ENCODE data around the gene THPO.
A peak's percentile ranks its signal among the peaks of the same experiment; 100 is the strongest.

THPO gene

GRCh38 chr3:184384856-184385422 lies 6.9 kb upstream of the THPO start:
- DNase-seq (ENCODE audit: low read depth in 2 of 2, low spot score in 1 of 2), result no peak

- no peak for DNase-seq (ENCODE audit: low read depth in 2 of 2, low spot score in 1 of 2)
Measured at GRCh38 chr3:184384342-184384741, 6.3 kb upstream of the THPO start.

- DNase-seq (ENCODE audit: low read depth in 2 of 2, low spot score in 1 of 2), result no peak
Measured at GRCh38 chr3:184383033-184383740, 5.2 kb upstream of the THPO start.

- no peak for DNase-seq (ENCODE audit: low read depth in 2 of 2, low spot score in 1 of 2)
Measured at GRCh38 chr3:184382326-184383032, 4.5 kb upstream of the THPO start.

- DNase-seq (ENCODE audit: low read depth in 2 of 2, low spot score in 1 of 2), result no peak
Measured at GRCh38 chr3:184381261-184382224, 3.5 kb upstream of the THPO start.

- DNase-seq (ENCODE audit: low read depth in 2 of 2, low spot score in 1 of 2), result no peak
Measured at GRCh38 chr3:184380627-184381260, 2.7 kb upstream of the THPO start.

GRCh38 chr3:184380185-184380626 lies 2.2 kb upstream of the THPO start:
- no peak for DNase-seq (ENCODE audit: low read depth in 2 of 2, low spot score in 1 of 2)

GRCh38 chr3:184379358-184380184 lies 1.6 kb upstream of the THPO start, which contains the start of gene CHRD:
Gene CHRD (plus strand): TSS chr3:184380054. CDS start chr3:184380319, 265 bp downstream.
- DNase-seq (ENCODE audit: low read depth in 2 of 2, low spot score in 1 of 2), result no peak

- DNase-seq (ENCODE audit: low read depth in 2 of 2, low spot score in 1 of 2), result no peak
Measured at GRCh38 chr3:184378651-184379357, 797 bp upstream of the THPO start.

GRCh38 chr3:184377374-184377773 lies 633 bp downstream of the THPO start:
- no peak for DNase-seq (ENCODE audit: low read depth in 2 of 2, low spot score in 1 of 2)

GRCh38 chr3:184375747-184376461 lies 2.1 kb downstream of the THPO start:
- no peak for DNase-seq (ENCODE audit: low read depth in 2 of 2, low spot score in 1 of 2)

GRCh38 chr3:184373422-184373821 lies 4.6 kb downstream of the THPO start:
- DNase-seq (ENCODE audit: low read depth in 2 of 2, low spot score in 1 of 2), result no peak

GRCh38 chr3:184372911-184373310 lies 5.1 kb downstream of the THPO start:
- DNase-seq (ENCODE audit: low read depth in 2 of 2, low spot score in 1 of 2), result no peak

GRCh38 chr3:184372296-184372821 lies 5.6 kb downstream of the THPO start:
- DNase-seq (ENCODE audit: low read depth in 2 of 2, low spot score in 1 of 2), result no peak

- peak in 1 of 2 donors; percentile 19 for DNase-seq (ENCODE audit: low read depth in 2 of 2, low spot score in 1 of 2)
Measured at GRCh38 chr3:184371570-184372018, 6.4 kb downstream of the THPO start.

- DNase-seq (ENCODE audit: low read depth in 2 of 2, low spot score in 1 of 2), result no peak
Measured at GRCh38 chr3:184368586-184369183, 9.3 kb downstream of the THPO start.

GRCh38 chr3:184368116-184368515 lies 9.9 kb downstream of the THPO start:
- no peak for DNase-seq (ENCODE audit: low read depth in 2 of 2, low spot score in 1 of 2)

Data from stimulated activated CD8-positive, alpha-beta memory T cell treated with anti-CD3 and anti-CD28 coated beads, Interleukin-4, amount 100 ng/mL, for 4 hours (primary cell).